Measurements from ENCODE around the gene ORMDL3. TPM values are rescaled to one million over a fixed set of nuclear protein-coding genes. Genes with fewer than 3 reads are reported as not detected.

Gene ORMDL3
- polyA plus RNA-seq, 3 donors, result 9.4 to 13.5 (median 11.8) TPM

DNA sequence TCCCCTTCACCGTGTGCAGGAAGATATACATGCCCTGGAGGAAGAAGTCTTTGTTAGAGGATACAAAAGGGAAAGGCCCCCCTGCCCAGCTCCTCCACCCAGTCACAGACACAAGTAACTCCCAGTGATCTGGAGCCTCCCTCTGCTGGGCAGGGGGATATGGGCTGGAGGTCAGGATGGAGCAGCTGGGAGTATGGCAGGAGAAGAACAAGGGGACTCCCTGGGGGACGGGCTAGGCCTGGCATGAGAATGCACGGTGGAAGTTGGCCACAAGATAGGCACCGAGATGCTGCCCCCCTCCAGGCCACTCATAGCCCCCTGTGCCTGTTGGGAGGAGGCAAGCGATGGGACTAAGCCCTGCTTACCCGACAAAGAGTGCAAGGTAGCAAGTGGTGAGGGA is 4.2 kb downstream of the ORMDL3 start:
- WGBS (ENCODE audit: insufficient coverage), result 96% methylated on average over 5 of the region's 6 CpGs
- Mint-ChIP-seq H3K4me3 (no peak overlapping the region), H3K27ac (peak overlapping the region in 4 of 7 donors; percentile 16 to 79 (median 44)), H3K9me3 (no peaks in the 10 kb centered on the region), H3K4me1 (peaks cover 50% of the 10 kb centered on the region), H3K27me3 (ENCODE audit: low read depth in 3 of 3) (peaks cover 0 to 6% (median 0%) of the 10 kb centered on the region in 3 donors), H3K36me3 (peaks cover 30 to 48% of the 10 kb centered on the region in 2 donors)
- intact Hi-C loops (cut with micrococcal nuclease), result loop anchor here in 1 of 2 donors (10.0 kb wide), 1 partner anchor 62 kb away; the partner anchor contains the start of gene PSMD3
- H3K79me2 ChIP-seq (ENCODE audit: insufficient read depth, low read length), result peaks cover 31% of the 10 kb centered on the region
- TF ChIP-seq, protein P1, sequence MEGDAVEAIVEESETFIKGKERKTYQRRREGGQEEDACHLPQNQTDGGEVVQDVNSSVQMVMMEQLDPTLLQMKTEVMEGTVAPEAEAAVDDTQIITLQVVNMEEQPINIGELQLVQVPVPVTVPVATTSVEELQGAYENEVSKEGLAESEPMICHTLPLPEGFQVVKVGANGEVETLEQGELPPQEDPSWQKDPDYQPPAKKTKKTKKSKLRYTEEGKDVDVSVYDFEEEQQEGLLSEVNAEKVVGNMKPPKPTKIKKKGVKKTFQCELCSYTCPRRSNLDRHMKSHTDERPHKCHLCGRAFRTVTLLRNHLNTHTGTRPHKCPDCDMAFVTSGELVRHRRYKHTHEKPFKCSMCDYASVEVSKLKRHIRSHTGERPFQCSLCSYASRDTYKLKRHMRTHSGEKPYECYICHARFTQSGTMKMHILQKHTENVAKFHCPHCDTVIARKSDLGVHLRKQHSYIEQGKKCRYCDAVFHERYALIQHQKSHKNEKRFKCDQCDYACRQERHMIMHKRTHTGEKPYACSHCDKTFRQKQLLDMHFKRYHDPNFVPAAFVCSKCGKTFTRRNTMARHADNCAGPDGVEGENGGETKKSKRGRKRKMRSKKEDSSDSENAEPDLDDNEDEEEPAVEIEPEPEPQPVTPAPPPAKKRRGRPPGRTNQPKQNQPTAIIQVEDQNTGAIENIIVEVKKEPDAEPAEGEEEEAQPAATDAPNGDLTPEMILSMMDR (IDR thresholded peaks at IDR 0.05), result no peak
- peaks cover 11% of the 10 kb centered on the region for H4K20me1 ChIP-seq (ENCODE audit: insufficient read depth, low read length)
- no peak for DNase-seq
- H3K4me2 ChIP-seq (replicated peaks; ENCODE audit: extremely low read depth, low read length, poor library complexity, severe bottlenecking), result no peak overlapping the region
- peaks cover 40 to 56% of the 10 kb centered on the region in 2 donors for H3K4me1 ChIP-seq (ENCODE audit: control insufficient read depth in 1 of 2, insufficient read depth in 2 of 2, low read length in 2 of 2)
- no peaks in the 10 kb centered on the region for H3K27me3 ChIP-seq (ENCODE audit: control insufficient read depth in 2 of 2, insufficient read depth in 2 of 2, low read length in 2 of 2)
- H3K9ac ChIP-seq (ENCODE audit: insufficient read depth, low read length, poor library complexity, severe bottlenecking), result no peak overlapping the region
- H2AFZ ChIP-seq (ENCODE audit: insufficient read depth, low read depth, low read length, poor library complexity, severe bottlenecking), result no peak overlapping the region
- peaks cover 20 to 37% of the 10 kb centered on the region in 2 donors for H3K36me3 ChIP-seq (replicated peaks in 1 of 2; ENCODE audit: control insufficient read depth in 1 of 2, insufficient read depth in 2 of 2, low read length in 2 of 2)
- H3K9me3 ChIP-seq (replicated peaks in 1 of 2; ENCODE audit: control insufficient read depth in 1 of 2, insufficient read depth in 1 of 2, low read length in 2 of 2), result no peaks in the 10 kb centered on the region
- H3K4me3 ChIP-seq (replicated peaks in 1 of 3; ENCODE audit: low read depth in 2 of 3, low read length in 3 of 3), result no peak overlapping the region
- H3K27ac ChIP-seq (ENCODE audit: low read depth in 1 of 2, low read length in 2 of 2), result peak overlapping the region in 1 of 2 donors; percentile 48

DNA sequence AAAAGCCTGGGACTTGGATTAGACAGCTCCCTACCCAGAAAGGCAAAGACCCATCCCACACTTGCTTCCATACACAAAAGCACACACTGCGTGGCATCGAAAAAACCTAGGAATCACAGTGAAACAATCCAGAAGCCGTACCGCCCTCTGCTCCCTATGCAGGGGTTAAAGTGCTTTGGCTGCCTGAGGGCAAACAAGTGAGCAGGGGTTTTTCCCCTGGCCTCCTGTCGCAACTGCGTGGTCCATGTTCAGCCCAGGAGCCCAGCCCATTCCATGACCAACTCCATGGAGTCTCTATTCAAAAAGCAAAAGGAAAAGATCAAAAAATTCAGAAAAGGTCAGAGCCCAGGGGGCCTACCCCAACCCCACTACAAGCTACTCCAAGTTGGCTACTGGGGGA is 5.4 kb downstream of the ORMDL3 start:
- Histone ChIP-seq H3K9ac (ENCODE audit: insufficient read depth, low read length, poor library complexity, severe bottlenecking) (peak overlapping the region; percentile 32), H3K27me3 (ENCODE audit: control insufficient read depth in 2 of 2, insufficient read depth in 2 of 2, low read length in 2 of 2) (no peaks in the 10 kb centered on the region), H3K79me2 (ENCODE audit: insufficient read depth, low read length) (peaks cover 27% of the 10 kb centered on the region), H2AFZ (ENCODE audit: insufficient read depth, low read depth, low read length, poor library complexity, severe bottlenecking) (no peak overlapping the region), H3K9me3 (replicated peaks in 1 of 2; ENCODE audit: control insufficient read depth in 1 of 2, insufficient read depth in 1 of 2, low read length in 2 of 2) (no peaks in the 10 kb centered on the region), H3K4me1 (ENCODE audit: control insufficient read depth in 1 of 2, insufficient read depth in 2 of 2, low read length in 2 of 2) (peaks cover 33 to 48% of the 10 kb centered on the region in 2 donors), H3K36me3 (replicated peaks in 1 of 2; ENCODE audit: control insufficient read depth in 1 of 2, insufficient read depth in 2 of 2, low read length in 2 of 2) (peaks cover 20 to 37% of the 10 kb centered on the region in 2 donors), H3K4me3 (replicated peaks in 1 of 3; ENCODE audit: low read depth in 2 of 3, low read length in 3 of 3) (no peak overlapping the region), H3K27ac (ENCODE audit: low read depth in 1 of 2, low read length in 2 of 2) (peak overlapping the region in 1 of 2 donors; percentile 48), H3K4me2 (replicated peaks; ENCODE audit: extremely low read depth, low read length, poor library complexity, severe bottlenecking) (no peak overlapping the region), H4K20me1 (ENCODE audit: insufficient read depth, low read length) (peaks cover 11% of the 10 kb centered on the region)
- Mint-ChIP-seq H3K4me1 (peaks cover 42% of the 10 kb centered on the region), H3K4me3 (no peak overlapping the region), H3K27me3 (ENCODE audit: low read depth in 3 of 3) (peaks cover 0 to 4% (median 0%) of the 10 kb centered on the region in 3 donors), H3K27ac (peak overlapping the region in 4 of 7 donors; percentile 23 to 66 (median 42)), H3K36me3 (peaks cover 31 to 48% of the 10 kb centered on the region in 2 donors), H3K9me3 (no peaks in the 10 kb centered on the region)
- TF ChIP-seq, protein P1 (IDR thresholded peaks at IDR 0.05), result no peak
- intact Hi-C loops (cut with micrococcal nuclease), result loop anchor here in 1 of 2 donors (10.0 kb wide), 1 partner anchor 63 kb away; the partner anchor contains the start of gene PSMD3
- DNase-seq, result no peak
- WGBS (ENCODE audit: insufficient coverage), result 91% methylated on average over 4 of the region's 6 CpGs
